ENCODE measurements around the gene CRACR2B.

Gene CRACR2B

DNA sequence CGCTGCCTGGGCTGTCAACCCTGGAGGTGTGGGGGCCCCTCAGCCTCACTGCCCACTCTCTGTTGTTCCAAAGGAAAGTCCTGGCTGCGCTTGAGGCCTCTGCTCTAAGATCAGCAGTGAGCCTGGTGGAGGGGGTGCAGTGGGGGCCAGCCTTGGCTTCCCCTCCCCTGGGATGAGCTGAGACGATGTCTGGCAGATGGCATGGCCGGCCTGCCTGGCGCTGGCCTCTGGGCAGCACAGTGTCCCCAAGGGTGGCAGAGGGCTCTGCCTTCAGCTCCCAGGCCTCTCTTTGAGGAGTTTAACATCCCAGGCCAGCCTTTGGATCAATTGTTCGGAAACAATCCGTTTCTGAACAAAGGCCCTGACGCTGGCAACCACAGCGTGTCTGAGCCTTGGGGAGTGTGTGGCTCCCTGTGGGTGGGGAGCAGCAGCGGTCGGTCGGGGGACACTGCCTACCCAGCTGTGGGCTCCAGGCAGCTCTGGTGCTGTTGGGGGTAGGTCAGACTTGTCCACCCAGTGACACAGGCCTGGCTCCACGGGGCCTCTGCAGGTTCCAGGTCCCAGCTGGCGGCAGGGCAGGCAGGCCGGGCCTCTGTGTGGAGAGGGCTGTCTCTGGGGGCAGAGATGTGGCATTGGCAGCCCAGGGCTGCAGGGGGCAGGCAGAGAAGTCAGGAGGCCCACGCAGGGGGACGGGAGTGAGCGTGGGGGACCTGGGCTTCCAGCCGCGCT, 27.0 kb downstream of the CRACR2B start:
- DNase-seq (ENCODE audit: low spot score) = no peak

GRCh38 chr11:855330-855674, 27.6 kb downstream of the CRACR2B start:
- DNase-seq (ENCODE audit: low spot score) = no peak

DNA sequence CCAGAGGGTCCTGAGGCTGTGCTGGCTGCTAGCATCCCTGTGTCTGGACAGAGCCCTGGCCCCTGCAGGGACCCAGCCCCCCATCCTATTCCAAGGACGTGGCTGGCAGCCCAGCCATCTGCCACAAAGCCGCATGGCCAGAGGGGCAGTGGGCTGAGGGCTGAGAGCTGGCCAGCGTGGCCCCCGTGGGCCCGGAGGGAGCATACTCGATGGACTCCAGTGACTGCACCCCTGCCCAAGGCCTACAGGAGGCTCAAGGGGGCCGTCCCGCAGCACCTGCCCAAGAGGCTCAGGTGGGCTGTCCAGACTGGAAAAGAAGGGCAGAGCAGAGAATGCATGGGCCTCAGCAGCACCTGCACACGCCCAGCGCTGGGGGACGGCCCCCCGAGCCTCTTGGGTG, 28.1 kb downstream of the CRACR2B start:
- no peak for DNase-seq (ENCODE audit: low spot score)

DNA sequence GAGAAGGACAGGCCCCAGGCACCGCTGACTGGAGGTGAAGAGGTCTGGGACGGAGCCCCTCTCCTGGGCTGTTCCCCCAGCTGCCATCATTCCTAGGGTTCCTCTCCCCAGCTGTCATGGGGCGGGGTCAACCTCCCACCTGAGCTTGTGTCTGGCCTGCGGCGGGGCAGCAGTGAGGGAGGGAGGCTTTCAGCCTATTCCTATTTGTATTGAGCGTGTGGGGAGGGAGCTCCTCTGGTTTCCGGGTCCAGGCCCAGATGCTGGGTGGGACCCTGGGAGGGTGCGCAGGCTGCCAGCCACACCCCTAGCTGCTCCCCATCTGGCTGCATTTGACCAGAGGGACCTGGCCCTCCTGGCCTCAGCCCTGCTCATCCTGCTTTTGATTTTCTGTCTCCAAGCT, 28.7 kb downstream of the CRACR2B start:
- no peak for DNase-seq (ENCODE audit: low spot score)

DNA sequence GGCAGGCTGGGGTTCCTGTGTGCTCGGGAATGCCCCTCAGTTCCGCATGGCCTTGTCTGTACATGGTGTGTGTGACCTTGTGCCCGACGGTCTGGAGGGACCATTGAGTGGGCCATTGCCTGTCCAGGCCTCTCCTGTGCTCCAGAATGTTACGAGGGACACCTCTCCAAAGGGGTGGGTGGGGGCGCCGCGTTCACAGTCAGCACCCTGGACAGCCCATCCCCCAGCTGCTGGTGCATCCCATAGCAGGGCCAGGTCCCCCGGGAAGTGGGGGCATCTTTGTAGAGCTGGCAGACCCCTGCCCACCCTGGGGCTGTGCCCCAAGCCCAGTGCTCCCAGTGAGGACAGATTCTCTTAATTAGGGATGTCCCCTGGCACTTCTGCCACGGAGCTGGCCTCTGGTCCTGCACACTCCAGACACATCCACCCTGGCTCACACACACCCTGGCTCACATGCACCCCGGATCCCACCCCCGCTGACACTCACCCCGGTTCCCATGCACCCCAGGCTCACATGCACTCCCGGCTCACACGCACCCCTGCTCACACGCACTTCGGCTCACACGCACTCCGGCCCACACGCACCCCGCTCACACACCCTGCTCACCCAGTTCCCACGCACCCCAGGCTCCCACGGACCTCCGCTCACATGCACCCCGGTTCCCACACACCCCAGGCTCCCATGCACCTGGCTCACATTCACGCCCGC, 30.5 kb downstream of the CRACR2B start:
- DNase-seq (ENCODE audit: low spot score) = no peak

DNA sequence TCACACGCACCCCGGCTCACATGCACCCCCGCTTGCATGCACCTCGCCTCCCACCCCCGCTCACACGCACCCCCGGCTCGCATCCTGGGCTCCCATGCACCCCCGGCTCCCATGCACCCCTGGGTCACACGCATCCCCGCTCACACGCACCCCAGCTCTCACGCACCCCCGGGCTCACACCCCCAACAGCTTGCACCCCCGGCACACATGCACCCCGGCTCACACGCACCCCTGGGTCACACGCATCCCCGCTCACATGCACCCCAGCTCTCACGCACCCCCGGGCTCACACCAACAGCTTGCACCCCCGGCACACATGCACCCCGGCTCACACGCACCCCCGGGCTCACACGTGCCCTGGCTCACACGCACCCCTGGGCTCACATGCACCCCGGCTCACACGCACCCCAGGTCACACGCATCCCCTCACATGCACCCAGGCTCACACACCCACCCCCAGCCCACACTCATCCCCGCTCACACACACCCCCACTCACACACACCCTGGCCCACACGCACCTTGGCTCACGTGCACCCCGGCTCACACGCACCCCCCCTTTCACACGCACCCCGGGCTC, 31.1 kb downstream of the CRACR2B start:
- DNase-seq (ENCODE audit: low spot score) = no peak

DNA sequence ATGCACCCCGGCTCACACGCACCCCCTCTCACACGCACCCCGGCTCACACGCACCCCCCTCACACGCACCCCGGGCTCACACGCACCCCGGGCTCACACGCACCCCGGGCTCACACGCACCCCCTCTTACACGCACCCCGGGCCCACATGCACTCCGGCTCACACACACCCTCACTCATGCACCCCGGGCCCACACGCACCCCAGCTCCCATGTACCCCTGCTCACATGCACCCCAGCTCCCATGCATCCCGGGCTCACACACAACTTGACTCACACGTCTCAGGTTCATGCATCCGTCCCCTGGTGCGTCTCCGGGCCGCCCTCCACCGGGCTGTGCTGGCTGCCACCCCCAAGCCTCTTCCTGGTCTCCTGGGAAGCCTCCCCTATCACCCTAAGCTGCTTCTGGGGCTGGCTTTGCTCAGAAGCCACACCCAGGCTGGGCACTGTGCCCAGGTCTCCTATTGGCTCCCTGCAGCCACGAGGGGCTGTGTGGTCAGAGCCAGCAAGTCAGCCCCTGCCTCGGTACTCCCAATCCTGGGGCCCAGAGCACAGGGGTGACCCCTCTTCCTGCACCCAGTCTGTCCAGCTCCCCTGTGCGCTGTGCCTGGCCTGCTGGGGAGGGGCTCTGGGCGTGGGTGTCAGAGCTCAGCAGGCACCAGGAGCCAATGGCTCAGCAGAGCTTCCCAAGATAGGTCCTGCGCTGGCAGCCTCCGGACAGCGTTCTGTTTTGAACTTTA, 31.8 kb downstream of the CRACR2B start:
- peak; percentile 92 for DNase-seq (ENCODE audit: low spot score)

- no peak for DNase-seq (ENCODE audit: low spot score)
Measured at GRCh38 chr11:860234-861104, 32.8 kb downstream of the CRACR2B start.

DNA sequence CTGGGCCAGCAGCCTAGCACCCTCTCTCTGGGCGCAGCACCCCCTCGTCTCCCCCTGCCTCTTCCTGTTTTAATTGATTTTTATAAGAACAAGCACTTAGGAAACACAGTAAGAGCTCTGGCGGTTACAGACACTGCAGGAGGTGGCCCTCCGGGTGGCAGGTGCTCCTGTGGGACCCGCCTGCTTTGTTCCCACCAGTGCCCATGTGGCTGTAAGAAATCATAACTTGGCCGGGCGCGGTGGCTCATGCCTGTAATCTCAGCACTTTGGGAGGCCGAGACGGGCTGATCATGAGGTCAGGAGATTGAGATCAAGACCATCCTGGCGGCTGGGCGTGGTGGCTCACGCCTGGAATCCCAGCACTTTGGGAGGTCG, 33.4 kb downstream of the CRACR2B start:
- no peak for DNase-seq (ENCODE audit: low spot score)

DNA sequence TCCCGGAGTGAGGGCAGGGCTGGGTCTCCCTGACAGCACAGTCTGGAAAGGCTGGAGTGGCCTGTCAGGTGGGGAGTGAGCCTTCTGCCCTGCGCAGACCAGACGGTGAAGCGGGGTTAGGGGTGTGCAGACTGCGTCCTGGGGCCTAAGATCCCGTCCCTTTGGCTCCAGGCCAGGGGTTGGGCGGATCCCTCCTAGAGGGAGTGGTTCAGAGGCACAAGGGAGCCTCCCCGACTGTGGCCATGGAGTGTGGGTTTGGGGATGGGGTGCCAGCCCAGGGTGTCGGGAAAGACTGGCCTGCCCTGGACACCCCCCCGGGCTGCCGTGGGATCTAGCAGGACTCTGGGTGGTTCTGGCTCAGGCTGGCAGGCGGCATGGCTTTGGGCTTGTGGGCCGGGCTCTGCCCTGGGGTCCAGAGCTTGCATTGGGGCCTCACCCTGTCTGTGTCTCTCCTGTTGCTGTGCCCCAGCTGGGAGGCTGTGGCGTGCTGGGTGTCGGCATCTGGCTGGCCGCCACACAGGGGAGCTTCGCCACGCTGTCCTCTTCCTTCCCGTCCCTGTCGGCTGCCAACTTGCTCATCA, 34.5 kb downstream of the CRACR2B start:
- peak; percentile 30 for DNase-seq (ENCODE audit: low spot score)

- no peak for DNase-seq (ENCODE audit: low spot score)
Measured at GRCh38 chr11:862696-863022, 34.9 kb downstream of the CRACR2B start.

DNA sequence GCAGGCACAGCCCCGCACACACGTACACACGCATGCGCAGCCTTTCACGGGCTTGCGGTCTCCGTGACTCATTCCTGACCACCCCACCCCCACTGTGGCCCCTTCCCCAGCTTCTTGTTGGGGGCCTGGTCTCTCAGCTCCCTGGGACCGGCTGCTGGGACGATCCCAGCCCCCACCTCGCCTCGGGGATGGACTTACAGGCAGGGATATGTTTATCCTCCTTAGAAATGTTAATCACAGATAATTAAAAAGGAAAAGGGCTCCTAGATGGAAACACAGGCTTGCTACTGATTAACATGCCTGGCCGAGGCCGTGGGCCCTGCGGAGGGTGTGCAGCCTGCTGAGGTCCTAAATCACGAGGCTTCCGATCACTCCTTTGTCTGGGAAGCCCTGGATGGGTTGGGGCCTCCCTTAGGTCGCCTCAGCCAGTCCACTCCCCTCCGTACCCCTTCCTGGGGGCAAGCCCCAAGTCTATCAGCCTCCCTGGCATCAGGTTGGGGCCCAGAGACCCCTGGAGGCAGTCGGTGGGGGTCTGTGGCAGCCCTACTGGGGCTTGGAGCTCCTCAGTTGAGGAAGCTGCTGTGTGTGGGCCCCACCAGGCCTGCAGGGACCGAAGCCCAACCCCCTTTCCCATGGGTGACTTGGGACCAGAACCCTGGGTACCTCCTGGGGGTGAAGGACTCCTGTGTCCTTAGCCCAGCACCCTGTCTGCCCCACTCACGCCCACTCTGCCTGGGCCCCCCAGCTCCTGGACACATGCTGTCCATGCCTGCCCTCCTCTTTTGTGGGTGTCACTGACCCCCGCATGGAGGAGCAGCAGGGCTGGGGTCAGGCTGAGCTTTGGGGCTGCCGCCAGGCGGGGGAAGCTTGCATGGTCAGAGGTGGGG, 35.5 kb downstream of the CRACR2B start:
- no peak for DNase-seq (ENCODE audit: low spot score)

DNA sequence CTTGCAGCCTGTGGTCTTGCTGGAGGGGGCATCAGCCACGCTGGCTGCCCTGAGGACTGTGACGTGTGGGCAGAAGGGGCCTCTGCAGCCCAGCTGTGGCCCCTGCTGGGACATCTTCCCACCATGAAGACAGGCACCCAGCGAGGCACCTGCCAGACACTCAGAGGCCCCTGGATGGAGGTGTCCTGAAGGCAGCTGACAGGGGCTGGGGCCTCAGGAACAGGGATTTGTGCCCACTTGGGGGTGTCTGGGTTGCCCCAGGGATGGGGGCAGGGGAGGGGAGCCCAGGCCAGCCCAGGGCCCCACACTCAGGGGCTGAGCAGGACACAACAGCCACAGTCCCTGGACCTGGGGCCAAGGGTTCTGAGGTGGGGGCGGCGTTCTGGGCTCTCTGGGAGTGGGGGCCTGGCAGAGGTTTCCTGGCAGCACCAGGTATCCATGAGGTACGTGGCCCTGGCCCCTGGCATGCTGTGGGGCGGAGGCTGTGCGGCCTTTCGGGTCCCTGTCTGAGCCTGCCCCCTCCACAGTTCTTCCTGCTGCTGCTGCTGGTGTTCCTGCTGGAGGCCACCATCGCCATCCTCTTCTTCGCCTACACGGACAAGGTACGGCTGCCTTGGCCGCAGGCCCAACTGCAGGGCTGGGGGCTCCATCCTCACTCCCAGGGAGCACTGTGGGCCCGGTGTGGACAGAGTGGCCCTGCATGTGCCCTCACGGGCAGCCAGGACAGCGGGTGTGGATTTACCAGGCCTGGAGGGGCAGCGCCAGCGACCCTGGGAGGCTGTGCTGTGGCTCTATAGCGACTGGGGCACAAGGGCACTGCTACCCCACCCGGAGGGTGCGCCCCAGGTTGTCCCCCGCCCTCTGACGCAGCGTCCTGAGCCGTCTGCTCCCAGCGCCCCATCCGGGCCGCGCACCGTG, 36.5 kb downstream of the CRACR2B start:
- no peak for DNase-seq (ENCODE audit: low spot score)

DNA sequence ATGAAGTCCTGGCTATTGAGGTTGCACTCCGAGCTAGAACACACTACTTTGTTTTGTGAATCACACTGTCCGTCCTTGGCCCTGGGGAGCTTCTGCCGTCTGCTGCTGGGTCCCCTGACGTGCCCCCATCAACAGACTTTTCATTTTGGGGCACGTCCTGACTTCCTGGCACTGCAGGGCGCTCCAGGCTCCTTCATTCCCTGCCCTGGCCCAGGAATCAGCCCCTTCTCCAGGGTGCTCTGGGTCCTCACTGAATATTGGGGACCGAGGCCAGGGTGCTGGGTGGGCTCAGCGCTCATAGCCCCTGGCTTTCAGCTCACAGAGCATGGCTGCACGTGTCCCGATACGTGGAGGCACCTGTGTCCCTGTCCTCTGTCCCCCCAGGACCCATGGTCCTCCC, 37.2 kb downstream of the CRACR2B start:
- DNase-seq (ENCODE audit: low spot score) = no peak

DNA sequence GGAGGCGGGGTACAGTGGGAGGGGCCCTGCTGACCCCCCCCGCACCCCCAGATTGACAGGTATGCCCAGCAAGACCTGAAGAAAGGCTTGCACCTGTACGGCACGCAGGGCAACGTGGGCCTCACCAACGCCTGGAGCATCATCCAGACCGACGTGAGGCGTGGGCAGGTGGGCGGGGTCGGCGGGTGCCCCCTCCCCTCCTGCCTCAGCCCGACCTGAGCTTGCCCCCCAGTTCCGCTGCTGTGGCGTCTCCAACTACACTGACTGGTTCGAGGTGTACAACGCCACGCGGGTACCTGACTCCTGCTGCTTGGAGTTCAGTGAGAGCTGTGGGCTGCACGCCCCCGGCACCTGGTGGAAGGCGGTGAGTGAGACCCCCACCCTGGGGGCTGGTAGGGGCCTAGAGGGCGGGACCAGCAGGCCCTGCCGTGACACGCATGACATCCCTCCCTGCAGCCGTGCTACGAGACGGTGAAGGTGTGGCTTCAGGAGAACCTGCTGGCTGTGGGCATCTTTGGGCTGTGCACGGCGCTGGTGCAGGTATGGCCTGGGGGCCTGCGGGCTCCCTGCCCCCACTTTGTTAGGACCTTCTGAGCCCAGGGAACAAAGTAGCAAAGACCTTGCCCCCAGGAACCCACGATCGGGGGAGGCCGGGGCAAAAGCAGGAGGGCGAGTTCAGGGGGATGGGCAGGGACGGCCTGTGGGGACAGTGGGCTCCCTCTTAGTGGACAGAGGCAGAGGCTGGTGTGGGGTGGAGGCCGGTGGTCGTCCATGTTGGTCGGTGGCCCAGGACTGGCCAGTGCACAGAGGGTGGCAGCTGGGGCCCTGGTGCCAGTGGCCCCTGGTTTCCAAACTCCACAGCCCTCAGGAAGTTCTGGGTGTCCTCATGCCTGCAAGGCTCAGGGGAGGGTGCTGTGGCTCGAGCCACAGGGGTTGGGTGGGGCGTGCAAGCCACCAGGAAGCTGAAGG, 38.0 kb downstream of the CRACR2B start:
- no peak for DNase-seq (ENCODE audit: low spot score)

DNA sequence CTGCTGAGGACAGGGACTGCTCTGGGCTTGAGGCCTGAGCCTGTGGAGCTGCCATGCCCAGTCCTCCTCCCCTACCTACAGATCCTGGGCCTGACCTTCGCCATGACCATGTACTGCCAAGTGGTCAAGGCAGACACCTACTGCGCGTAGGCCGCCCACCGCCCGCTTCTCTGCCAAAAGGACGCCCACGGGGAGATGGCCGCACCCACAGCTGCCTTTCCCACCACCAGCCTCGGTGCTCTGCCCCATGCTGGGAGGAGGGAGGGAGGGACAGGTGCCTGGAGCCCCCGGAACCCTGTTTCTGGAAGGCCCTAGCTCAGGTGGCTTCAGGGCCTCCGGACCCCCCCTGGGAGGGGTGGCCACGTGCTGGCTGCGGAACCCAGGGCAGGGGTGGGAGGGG, 38.8 kb downstream of the CRACR2B start:
- no peak for DNase-seq (ENCODE audit: low spot score)

GRCh38 chr11:867856-868358, 40.2 kb downstream of the CRACR2B start:
- no peak for DNase-seq (ENCODE audit: low spot score)

GRCh38 chr11:868394-868793, 40.7 kb downstream of the CRACR2B start:
- no peak for DNase-seq (ENCODE audit: low spot score)

Data from AG20443 (cell line).